Lower lobe of right lung (tissue), 2 donors: ENCODE measurements around the gene SLCO2A1. TPM values are rescaled to one million over a fixed set of nuclear protein-coding genes. Genes with fewer than 3 reads are reported as not detected.

Experiments used
- ATAC-seq, 2 donors: fragments of 200-7000 bp; cut with Tn5 transposase; one replicate each; pipeline ENCODE4 v1.9.1; 2020 to 2022; ENCODE audit warnings: mild to moderate bottlenecking in 2 of 2, moderate library complexity in 2 of 2
- DNase-seq: peaks from one replicate; pipeline ENCODE4 v3.0.0-alpha.2; 2020
- H3K27ac ChIP-seq: fragments of 200-600 bp; one replicate; pipeline ENCODE4 v1.8.0; 2022
- H3K27me3 ChIP-seq: fragments of 200-600 bp; one replicate; pipeline ENCODE4 v1.8.0; 2022; ENCODE audit warnings: low read depth
- H3K36me3 ChIP-seq: fragments of 200-600 bp; one replicate; pipeline ENCODE4 v1.8.0; 2022; ENCODE audit warnings: mild to moderate bottlenecking
- H3K4me1 ChIP-seq: fragments of 200-600 bp; one replicate; pipeline ENCODE4 v1.8.0; 2022
- H3K4me3 ChIP-seq: fragments of 200-600 bp; one replicate; pipeline ENCODE4 v1.8.0; 2022; ENCODE audit warnings: mild to moderate bottlenecking
- H3K9me3 ChIP-seq: fragments of 200-600 bp; one replicate; pipeline ENCODE4 v1.8.0; 2022
- intact Hi-C: fragments of 100-400 bp; cut with DNase I; formaldehyde crosslinking; loops from one replicate; pipeline ENCODE4 v1.11.0; 2022
- total RNA-seq: library from RNA; stranded (reverse); fragmentation: NEBNext Ultra II Directional; extraction: Animal tissue kit (Norgen Biotek cat#: 25700); gene quantifications from one replicate; pipeline ENCODE4 v1.2.1, GENCODE V29; 2021
- TF ChIP-seq, protein P1 (sequence below): fragments of 200-600 bp; IDR thresholded peaks from one replicate; pipeline ENCODE4 v1.8.0; 2022; ENCODE audit warnings: antibody characterized with exemption, mild to moderate bottlenecking
- donor health status: DM: no; HTN: yes; CAD: no; lungs with severe emphysema.

Gene SLCO2A1
- total RNA-seq, 1 donor from 2014 or later: 204 TPM

DNA sequence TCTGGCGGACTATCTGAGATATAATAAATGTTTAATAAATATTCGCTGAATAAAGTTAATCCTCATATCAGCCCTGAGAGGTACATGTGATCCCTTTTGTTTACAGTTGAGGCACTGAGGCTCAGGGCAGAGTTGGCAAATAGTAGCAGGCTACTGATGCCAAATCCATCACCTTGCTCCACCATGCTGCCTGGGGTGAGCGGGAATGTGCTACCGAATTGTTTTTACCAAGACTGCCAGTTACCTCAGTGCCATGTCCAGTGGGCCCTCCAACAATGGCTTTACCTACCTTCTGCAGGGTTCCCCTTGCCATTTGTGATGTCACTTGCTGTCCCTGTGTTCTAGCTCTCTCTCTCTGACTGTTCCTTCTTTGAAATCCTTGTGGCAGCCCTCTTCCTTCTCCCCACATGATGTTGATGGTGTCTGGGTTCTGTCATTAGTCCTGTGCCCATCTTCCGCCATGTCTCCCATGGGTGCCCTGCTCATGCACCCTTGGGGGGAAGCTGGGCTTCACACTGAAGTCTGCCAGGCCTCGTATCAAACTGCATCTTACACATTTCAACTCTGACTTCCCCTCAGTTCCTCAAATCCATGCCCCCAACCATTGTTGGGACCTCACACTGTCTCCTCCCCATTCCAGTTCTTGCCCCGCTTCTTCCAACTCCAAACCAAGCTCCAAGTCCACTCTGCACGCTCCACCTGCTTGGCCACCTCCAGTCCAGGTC is 35.4 kb downstream of the SLCO2A1 start:
- Histone ChIP-seq H3K36me3 (no peaks in the 10 kb centered on the region), H3K27ac (no peak overlapping the region), H3K4me3 (no peak overlapping the region), H3K27me3 (no peaks in the 10 kb centered on the region), H3K9me3 (no peaks in the 10 kb centered on the region), H3K4me1 (peaks cover 27% of the 10 kb centered on the region)
- intact Hi-C loops: no loop called here
- TF ChIP-seq, protein P1, sequence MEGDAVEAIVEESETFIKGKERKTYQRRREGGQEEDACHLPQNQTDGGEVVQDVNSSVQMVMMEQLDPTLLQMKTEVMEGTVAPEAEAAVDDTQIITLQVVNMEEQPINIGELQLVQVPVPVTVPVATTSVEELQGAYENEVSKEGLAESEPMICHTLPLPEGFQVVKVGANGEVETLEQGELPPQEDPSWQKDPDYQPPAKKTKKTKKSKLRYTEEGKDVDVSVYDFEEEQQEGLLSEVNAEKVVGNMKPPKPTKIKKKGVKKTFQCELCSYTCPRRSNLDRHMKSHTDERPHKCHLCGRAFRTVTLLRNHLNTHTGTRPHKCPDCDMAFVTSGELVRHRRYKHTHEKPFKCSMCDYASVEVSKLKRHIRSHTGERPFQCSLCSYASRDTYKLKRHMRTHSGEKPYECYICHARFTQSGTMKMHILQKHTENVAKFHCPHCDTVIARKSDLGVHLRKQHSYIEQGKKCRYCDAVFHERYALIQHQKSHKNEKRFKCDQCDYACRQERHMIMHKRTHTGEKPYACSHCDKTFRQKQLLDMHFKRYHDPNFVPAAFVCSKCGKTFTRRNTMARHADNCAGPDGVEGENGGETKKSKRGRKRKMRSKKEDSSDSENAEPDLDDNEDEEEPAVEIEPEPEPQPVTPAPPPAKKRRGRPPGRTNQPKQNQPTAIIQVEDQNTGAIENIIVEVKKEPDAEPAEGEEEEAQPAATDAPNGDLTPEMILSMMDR: no peak
- ATAC-seq (no peak), DNase-seq (no peak)

DNA sequence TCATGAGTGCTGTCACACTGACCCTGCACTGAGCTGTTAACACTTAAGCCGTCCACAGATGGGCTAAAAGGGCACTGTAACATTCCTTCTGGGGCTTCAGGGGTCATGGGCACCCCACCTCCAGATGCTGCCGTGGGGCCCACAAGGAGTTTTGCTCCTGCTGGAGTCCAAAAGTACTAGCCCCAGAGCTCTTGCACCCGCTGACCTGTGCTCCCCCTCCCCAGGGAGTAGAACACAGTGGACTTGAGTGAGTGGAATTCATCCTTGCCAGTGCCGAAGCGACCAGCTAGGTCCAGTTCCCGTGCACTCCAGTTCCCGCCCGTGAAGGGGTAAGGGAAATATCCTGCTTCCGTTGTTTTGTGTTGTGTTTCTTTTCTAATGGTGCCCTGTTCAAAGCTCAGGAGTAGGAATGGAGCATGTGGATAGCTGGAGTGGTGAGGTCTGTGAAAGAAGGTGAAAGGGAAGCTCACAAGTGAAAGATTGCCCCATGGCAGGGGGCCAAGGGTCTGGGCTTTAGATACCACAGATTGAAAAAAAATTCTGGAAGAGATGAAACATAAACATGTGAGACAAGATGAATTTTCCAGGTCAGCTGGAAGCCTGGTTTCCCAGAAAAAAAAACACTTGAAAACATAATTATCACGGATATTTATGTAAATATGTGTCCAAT is 36.6 kb downstream of the SLCO2A1 start:
- H3K9me3 ChIP-seq: no peaks in the 10 kb centered on the region
- H3K4me3 ChIP-seq: no peak overlapping the region
- intact Hi-C loops: no loop called here
- H3K4me1 ChIP-seq: peaks cover 27% of the 10 kb centered on the region
- no peaks in the 10 kb centered on the region for H3K27me3 ChIP-seq
- TF ChIP-seq, protein P1: no peak
- H3K36me3 ChIP-seq: no peaks in the 10 kb centered on the region
- DNase-seq (no peak), ATAC-seq (peak in 1 of 2 donors; percentile 5)
- no peak overlapping the region for H3K27ac ChIP-seq

DNA sequence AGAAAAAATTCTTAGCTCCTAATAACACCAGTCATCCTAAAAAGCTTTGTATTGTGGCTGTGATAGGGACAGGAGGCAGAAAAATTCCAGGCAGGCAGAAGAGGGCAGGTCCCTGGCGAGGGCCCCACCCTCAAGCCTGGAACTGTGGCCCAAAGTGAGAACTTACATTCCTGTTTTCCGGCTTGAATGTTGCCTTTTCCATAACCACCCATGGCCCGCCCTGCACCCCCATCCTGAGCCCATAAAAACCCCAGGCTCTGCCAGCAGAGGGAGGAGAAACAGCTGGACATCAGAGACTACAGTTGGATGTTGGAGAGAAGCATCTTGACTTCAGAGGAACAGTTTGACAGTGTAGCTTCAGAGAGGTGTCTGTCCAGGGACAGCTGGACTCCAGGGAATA is 37.3 kb downstream of the SLCO2A1 start:
- H3K36me3 ChIP-seq: no peaks in the 10 kb centered on the region
- intact Hi-C loops: no loop called here
- DNase-seq (no peak), ATAC-seq (no peak)
- no peak overlapping the region for H3K4me3 ChIP-seq
- TF ChIP-seq, protein P1: no peak
- no peaks in the 10 kb centered on the region for H3K27me3 ChIP-seq
- no peaks in the 10 kb centered on the region for H3K9me3 ChIP-seq
- peak overlapping the region; percentile 13 for H3K27ac ChIP-seq
- peaks cover 27% of the 10 kb centered on the region for H3K4me1 ChIP-seq

DNA sequence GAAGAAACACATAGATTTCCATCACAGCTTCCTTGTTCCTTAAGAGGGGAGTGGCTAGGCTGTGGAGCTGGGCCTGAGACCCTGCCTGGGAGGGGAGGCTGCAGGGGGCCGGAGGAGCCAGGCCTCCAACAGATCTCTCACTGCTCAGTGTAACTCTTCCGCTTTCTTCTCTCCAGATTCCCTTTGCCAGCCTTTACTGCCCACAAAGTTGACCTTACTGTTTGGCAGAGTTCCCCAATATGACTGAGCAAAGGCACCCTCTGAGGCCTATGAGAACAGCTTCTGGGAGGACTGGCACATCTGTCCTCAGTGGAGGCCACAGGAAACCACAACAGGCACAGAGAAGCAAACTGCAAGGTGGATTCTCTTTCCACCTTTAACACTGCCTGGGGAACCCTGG is 38.1 kb downstream of the SLCO2A1 start:
- peaks cover 27% of the 10 kb centered on the region for H3K4me1 ChIP-seq
- H3K36me3 ChIP-seq: no peaks in the 10 kb centered on the region
- peak overlapping the region; percentile 13 for H3K27ac ChIP-seq
- H3K4me3 ChIP-seq: no peak overlapping the region
- DNase-seq: no peak
- peak in 1 of 2 donors; percentile 20 for ATAC-seq
- TF ChIP-seq, protein P1: no peak
- intact Hi-C loops: no loop called here
- no peaks in the 10 kb centered on the region for H3K27me3 ChIP-seq
- H3K9me3 ChIP-seq: no peaks in the 10 kb centered on the region

DNA sequence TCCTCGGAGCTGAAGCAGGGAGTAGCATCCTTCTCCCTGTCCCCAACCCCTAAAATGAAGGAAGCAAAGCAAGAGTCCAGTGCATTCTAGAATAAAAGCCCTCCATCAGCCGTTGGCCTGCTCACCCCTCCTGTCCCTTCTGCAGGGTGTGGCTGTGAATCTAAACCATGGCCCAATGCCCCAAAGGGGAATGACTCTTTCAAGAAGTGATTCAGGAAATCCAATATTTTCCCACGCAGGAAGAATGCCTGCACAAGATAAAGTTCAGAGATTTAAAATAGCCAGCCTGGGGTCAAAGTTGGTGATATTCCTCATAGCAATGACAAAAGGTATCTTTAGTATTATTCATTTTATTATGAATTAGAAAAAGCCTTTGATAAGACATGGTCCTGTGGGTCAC is 38.5 kb downstream of the SLCO2A1 start:
- peak overlapping the region; percentile 13 for H3K27ac ChIP-seq
- no peaks in the 10 kb centered on the region for H3K9me3 ChIP-seq
- no peaks in the 10 kb centered on the region for H3K27me3 ChIP-seq
- H3K4me3 ChIP-seq: no peak overlapping the region
- peaks cover 27% of the 10 kb centered on the region for H3K4me1 ChIP-seq
- intact Hi-C loops: no loop called here
- no peaks in the 10 kb centered on the region for H3K36me3 ChIP-seq
- ATAC-seq: peak in 1 of 2 donors; percentile 28
- TF ChIP-seq, protein P1: no peak
- no peak for DNase-seq
